Activated naive CD8-positive, alpha-beta T cell treated with anti-CD3 and anti-CD28 coated beads for 36 hours (primary cell): ENCODE data around the gene GDAP1L1. TPM values are rescaled to one million over a fixed set of nuclear protein-coding genes. Genes with fewer than 3 reads are reported as not detected.

Source experiments
- DNase-seq: peaks from one replicate; pipeline ENCODE4 v3.0.0; 2021
- H3K27ac Mint-ChIP-seq: one replicate; pipeline ENCODE4 v1.8.0; 2022; ENCODE audit warnings: mild to moderate bottlenecking, moderate library complexity, mixed read lengths
- H3K27me3 Mint-ChIP-seq: one replicate; pipeline ENCODE4 v1.8.0; 2022; ENCODE audit warnings: mild to moderate bottlenecking, mixed read lengths
- H3K36me3 Mint-ChIP-seq: one replicate; pipeline ENCODE4 v1.8.0; 2021; ENCODE audit warnings: mild to moderate bottlenecking, mixed read lengths
- H3K4me1 Mint-ChIP-seq: one replicate; pipeline ENCODE4 v1.8.0; 2021; ENCODE audit warnings: mixed read lengths
- H3K4me3 Mint-ChIP-seq: one replicate; pipeline ENCODE4 v1.8.0; 2022; ENCODE audit warnings: mild to moderate bottlenecking, moderate library complexity, mixed read lengths
- H3K9me3 Mint-ChIP-seq: one replicate; pipeline ENCODE4 v1.8.0; 2022; ENCODE audit warnings: mixed read lengths
- total RNA-seq, 2 experiments: library from RNA; stranded (reverse); gene quantifications; one replicate each; pipeline ENCODE4 v1.2.3, GENCODE V29; 2021

The GDAP1L1 gene
- total RNA-seq, 2 experiments from 2014 or later = 0.12 TPM; not detected in 1

DNA sequence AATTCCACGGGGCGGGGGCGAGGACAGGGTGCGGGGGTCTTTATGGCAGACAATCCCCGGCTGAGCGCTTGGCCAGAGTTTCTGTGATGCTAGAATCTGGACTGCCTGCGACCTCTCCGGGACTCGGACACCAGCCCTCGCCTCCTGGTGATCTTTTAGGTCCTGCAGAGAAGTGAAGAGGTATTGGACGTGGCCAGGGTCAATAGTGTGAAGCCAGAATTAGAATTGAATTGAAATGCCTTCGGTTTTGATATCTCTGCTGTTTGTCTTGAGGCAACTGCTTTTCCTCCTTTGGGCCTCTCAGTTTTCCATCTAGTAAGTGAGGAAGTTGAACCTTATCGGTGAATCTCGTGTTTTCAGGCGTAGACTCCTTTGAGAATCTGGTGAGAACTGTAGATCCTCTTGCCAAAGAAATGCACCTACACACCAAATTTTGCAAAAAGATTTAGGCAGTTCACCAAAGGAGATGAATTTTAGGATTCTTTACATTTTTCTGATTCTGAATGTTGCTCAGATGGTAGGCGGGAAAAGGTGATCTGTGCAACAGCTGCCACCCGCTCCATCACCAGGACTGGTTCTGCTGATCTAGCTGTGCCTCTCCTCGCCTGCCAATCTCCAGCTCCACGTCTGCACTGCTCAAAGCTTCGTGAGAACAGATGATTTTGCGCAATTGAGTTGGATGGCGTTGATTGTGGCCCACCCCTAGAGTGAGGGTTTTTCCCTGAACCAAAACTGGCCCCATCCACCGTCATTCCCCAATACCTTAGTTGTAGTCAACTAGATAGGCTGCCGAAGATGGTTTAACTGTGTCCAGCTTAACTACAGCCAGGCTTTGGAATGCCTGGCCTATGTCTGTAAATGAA, 35.7 kb upstream of the GDAP1L1 start:
- DNase-seq = peak; percentile 21
- no peaks in the 10 kb centered on the region for H3K9me3 Mint-ChIP-seq
- H3K36me3 Mint-ChIP-seq = peaks cover 3% of the 10 kb centered on the region
- no peaks in the 10 kb centered on the region for H3K27me3 Mint-ChIP-seq
- peaks cover 50% of the 10 kb centered on the region for H3K4me1 Mint-ChIP-seq
- H3K4me3 Mint-ChIP-seq = peak overlapping the region; percentile 95
- H3K27ac Mint-ChIP-seq = peak overlapping the region; percentile 93

DNA sequence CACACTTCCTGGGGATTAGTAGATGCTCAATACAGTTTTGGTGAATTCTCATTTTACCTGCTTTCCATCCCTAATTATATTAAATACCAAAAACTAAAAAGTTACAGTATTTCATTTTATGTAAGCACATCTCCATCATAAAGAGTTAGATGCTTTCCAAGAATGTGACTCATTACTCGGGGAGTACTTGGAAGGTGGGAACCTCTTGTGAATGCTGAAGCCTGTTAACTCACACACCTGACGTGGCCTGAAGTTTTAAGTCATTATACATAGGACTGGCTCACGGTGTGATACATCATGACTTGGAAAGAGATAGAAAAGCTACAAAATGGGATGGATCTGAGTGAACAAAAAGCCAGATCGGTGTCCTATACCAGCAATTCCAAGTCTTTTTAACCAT, 34.3 kb upstream of the GDAP1L1 start:
- Mint-ChIP-seq H3K4me3 (no peak overlapping the region), H3K36me3 (no peaks in the 10 kb centered on the region), H3K4me1 (peaks cover 50% of the 10 kb centered on the region), H3K27me3 (no peaks in the 10 kb centered on the region), H3K9me3 (no peaks in the 10 kb centered on the region), H3K27ac (no peak overlapping the region)
- no peak for DNase-seq

DNA sequence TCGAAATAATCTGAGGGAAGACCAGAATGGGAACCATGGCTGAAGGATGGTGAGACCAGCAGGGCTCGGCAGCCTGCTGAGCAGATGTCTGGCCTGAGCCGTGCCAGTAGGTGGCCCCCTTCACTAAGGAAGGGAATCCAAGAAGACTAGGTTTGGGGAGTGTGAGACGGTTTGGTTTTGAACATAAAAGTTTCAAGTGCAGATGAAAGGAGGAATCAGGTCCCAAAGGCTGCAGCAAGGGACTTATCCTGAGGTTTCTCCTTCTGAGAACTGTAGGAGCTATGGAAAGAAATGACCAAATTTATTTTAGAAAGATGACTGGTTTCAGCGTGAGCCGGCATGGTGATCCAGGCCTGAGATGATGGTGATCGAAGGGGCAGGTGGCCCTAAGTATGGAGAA, 32.0 kb upstream of the GDAP1L1 start:
- H3K4me1 Mint-ChIP-seq = peaks cover 51% of the 10 kb centered on the region
- peak overlapping the region; percentile 2 for H3K27ac Mint-ChIP-seq

DNA sequence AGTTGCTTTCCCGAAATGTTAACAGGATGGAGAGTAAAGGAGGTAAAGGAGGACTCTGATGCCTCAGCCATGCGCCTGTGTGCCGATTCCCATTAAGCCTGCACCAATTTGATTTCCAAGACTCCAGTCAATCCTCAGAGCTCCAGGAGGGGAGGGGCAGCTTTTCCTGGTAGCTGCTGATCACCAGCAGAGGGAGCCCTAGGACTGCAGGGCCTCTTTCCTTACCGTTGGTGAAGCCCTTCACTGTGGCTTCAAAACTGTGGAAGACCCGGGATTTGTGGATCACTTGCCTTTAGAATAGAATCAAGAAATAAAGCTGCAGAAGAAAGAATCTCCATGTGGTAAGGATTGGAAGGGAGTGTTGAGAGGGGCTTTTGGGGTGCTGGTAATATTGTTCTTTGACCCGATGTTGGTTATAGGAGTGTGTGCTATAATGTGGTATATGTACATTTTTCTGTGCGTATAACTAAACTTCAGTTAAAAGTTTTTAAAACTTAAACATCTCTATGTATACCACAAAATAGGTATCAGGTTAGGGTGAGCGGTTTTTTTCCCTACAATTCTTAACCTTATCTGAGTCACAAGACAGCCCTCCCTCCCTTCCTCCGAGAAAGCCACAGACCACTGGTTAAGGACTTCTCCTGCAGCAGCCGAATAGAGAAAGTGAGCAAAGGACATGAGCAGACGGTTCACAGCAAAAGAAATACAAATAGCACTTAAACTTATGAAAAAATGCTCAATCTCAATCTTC, 29.6 kb upstream of the GDAP1L1 start:
- no peaks in the 10 kb centered on the region for H3K9me3 Mint-ChIP-seq
- no peaks in the 10 kb centered on the region for H3K27me3 Mint-ChIP-seq
- H3K27ac Mint-ChIP-seq = peak overlapping the region; percentile 72
- peak overlapping the region; percentile 68 for H3K4me3 Mint-ChIP-seq
- no peaks in the 10 kb centered on the region for H3K36me3 Mint-ChIP-seq
- peaks cover 44% of the 10 kb centered on the region for H3K4me1 Mint-ChIP-seq
- peak; percentile 56 for DNase-seq

More for the DNA sequence above, 32.0 kb upstream of the GDAP1L1 start:
- no peak overlapping the region for H3K4me3 Mint-ChIP-seq
- DNase-seq = peak; percentile 73
- H3K27me3 Mint-ChIP-seq = no peaks in the 10 kb centered on the region
- no peaks in the 10 kb centered on the region for H3K9me3 Mint-ChIP-seq
- H3K36me3 Mint-ChIP-seq = no peaks in the 10 kb centered on the region

DNA sequence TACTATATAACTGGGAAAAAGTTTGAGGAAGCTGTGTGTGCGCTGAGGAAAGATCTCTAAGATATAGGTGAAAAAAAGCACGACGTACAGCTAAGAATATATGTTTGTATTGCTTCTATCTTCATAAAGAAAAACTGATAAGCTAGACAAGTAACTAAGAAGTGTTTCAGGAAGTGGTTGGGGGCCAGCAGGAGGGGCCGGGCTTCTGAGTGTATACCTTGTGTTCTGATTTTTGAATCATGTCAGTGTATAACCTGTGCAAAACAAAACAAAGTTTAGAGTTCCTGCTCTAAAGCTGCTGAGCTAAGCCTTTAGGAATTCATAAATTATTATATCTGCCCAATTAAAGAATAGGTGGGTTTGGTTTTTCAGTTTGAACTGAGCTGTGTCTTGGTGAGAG, 28.7 kb upstream of the GDAP1L1 start:
- Mint-ChIP-seq H3K36me3 (no peaks in the 10 kb centered on the region), H3K27me3 (no peaks in the 10 kb centered on the region), H3K27ac (no peak overlapping the region), H3K4me1 (peaks cover 41% of the 10 kb centered on the region), H3K9me3 (no peaks in the 10 kb centered on the region), H3K4me3 (peak overlapping the region; percentile 37)
- peak; percentile 17 for DNase-seq

DNA sequence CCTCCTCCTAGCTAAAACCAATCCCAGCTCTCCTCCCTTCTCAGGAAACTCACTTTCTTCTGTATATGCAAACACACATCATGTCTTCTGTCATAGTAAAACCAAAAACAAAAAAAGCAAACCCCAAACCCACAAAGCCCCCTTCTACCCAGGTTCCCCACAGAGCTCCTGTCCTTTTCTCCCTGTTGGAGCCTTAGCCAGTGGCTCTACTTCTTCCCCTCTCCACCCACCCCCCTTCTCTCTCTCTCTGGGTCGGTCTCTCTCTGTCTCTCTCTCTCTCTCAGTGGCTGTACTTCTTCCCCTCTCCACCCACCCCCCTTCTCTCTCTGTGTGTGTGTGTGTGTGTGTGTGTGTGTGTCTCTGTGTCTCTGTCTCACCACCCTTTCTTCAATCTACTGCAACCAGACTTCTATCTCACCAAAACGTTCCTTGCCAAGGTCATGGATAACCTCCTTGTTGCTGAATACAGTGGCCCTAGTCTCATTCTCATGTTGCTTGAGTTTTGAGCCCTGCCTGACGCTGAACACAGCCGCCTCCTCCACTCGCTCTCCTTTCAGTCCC, 27.9 kb upstream of the GDAP1L1 start:
- DNase-seq = no peak
- Mint-ChIP-seq H3K4me3 (peak overlapping the region; percentile 23), H3K9me3 (no peaks in the 10 kb centered on the region), H3K27ac (peak overlapping the region; percentile 34), H3K36me3 (no peaks in the 10 kb centered on the region), H3K4me1 (peaks cover 41% of the 10 kb centered on the region), H3K27me3 (no peaks in the 10 kb centered on the region)

DNA sequence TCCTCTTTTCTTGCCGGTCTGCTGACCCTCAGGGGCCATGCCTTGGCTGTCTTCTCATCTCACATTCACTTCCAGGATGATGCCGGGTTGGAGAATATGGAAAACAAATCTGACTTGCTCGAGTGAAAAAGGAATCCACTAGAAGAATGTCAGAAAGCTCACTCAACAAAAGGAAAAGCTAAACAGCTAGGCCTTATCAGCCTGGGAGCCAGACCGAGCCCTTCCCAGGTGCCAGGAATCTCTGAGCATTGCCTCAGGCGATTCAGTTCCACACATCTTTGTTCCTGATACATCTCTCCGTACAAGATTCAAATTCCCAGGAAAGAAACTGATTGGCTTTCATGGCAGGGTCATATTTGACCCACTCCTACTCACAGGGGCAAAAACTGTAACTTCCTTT, 27.3 kb upstream of the GDAP1L1 start:
- Mint-ChIP-seq H3K36me3 (no peaks in the 10 kb centered on the region), H3K4me3 (peak overlapping the region; percentile 23), H3K27ac (peak overlapping the region; percentile 34), H3K27me3 (no peaks in the 10 kb centered on the region), H3K4me1 (peaks cover 41% of the 10 kb centered on the region), H3K9me3 (no peaks in the 10 kb centered on the region)
- no peak for DNase-seq

DNA sequence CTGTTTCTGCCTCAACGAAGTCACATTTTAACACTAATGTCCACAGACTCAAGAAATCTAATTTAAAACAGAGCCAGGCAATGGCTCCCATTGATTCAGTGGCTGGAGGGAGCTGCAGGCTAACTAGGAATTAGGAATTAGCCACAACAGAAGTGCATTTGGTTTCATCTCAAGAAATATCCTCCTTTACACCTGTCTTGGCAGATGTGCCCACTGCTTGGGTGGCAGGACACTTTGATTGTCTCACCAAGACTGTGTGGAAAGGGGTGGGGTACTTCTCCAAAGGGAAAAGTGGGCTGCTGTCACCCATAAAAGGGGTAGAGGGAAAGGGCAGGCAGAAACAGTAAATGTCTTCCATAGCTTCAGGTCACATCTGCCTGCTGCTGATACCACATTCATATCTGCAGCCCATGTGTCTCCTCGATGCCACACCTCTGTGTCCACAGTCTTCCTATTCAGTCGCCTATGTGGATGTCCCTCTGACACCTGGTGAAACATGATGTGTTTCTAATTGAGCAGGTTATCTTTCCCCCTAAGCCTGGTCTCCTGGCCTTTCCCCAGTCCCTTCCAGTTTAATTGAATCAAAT, 25.6 kb upstream of the GDAP1L1 start:
- Mint-ChIP-seq H3K4me3 (no peak overlapping the region), H3K27ac (peak overlapping the region; percentile 9), H3K9me3 (no peaks in the 10 kb centered on the region), H3K4me1 (peaks cover 36% of the 10 kb centered on the region), H3K36me3 (no peaks in the 10 kb centered on the region), H3K27me3 (no peaks in the 10 kb centered on the region)
- no peak for DNase-seq

DNA sequence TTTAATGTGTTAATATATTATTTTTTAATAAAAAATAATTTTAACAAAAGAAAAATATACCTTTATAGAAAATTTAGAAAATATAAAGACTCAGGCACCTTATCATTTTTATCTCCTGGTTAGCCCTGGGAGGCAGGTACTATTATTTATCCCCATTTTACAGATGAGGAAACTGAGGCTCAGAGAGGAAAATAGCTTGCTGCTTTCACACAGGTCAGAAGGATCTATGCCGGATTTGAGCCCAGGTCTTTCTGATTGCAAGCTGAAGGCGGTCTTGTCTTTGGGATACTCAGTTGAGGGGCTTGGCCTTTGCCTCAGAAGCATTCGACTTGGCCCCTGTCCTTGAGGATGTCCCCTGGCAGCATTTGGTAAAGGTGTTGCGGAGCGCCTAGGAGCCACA, 25.1 kb upstream of the GDAP1L1 start:
- Mint-ChIP-seq H3K27me3 (no peaks in the 10 kb centered on the region), H3K4me3 (no peak overlapping the region), H3K9me3 (no peaks in the 10 kb centered on the region), H3K4me1 (peaks cover 35% of the 10 kb centered on the region), H3K27ac (no peak overlapping the region), H3K36me3 (no peaks in the 10 kb centered on the region)
- no peak for DNase-seq

DNA sequence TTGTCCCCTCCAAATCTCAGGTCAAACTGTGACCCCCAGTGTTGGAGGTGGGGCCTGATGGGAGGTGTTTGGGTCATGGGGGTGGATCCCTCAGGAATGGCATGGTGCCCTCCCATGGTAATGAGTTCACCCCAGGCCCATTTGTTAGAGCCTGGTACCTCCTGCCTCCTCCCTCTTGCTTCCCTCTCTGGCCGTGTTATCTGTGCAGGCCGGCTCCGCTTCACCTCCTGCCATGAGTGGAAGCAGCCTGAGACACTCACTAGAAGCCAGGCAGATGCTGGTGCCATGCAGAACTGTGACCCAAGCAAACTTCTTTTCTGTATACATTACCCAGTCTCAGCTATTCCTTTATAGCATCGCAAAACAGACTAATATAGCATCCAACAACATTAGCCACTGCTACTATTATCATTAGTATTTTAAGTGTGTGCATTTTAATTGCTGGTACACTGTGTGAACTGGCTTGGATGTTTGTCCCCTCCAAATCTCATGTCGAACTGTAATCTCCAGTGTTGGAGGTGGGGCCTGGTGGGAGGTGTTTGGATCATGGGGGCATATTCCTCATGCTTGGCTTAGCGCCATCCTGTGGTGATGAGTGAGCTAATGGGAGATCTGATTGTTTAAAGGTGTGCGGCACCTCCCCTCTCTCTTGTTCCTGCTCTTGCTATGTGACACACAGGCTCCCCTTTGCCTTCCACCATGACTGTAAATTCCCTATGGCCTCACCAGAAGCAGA, 24.3 kb upstream of the GDAP1L1 start:
- H3K36me3 Mint-ChIP-seq = no peaks in the 10 kb centered on the region
- H3K9me3 Mint-ChIP-seq = no peaks in the 10 kb centered on the region
- peaks cover 28% of the 10 kb centered on the region for H3K4me1 Mint-ChIP-seq
- DNase-seq = no peak
- H3K4me3 Mint-ChIP-seq = no peak overlapping the region
- no peak overlapping the region for H3K27ac Mint-ChIP-seq
- H3K27me3 Mint-ChIP-seq = no peaks in the 10 kb centered on the region

DNA sequence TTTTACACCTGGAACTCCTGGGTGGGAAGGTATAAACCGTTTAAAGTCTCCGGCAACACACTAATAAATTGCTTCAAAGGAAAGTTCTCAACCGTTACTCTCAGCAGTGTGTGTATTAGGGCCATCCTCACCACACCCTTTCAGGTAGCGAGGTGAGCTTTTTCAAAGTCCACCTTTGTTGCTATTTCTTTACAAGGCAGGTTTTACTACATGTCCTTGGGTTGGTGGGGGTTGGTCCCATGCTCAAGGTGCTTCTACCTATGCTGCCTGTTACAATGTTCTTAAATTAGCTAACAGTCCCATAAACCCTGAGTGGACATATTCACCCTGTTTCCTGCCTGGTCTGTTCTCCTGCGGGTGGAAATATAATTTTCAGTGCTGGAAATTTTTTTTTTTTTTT, 23.4 kb upstream of the GDAP1L1 start:
- no peak for DNase-seq
- Mint-ChIP-seq H3K27ac (no peak overlapping the region), H3K4me1 (peaks cover 19% of the 10 kb centered on the region), H3K36me3 (no peaks in the 10 kb centered on the region), H3K9me3 (no peaks in the 10 kb centered on the region), H3K4me3 (no peak overlapping the region), H3K27me3 (no peaks in the 10 kb centered on the region)

DNA sequence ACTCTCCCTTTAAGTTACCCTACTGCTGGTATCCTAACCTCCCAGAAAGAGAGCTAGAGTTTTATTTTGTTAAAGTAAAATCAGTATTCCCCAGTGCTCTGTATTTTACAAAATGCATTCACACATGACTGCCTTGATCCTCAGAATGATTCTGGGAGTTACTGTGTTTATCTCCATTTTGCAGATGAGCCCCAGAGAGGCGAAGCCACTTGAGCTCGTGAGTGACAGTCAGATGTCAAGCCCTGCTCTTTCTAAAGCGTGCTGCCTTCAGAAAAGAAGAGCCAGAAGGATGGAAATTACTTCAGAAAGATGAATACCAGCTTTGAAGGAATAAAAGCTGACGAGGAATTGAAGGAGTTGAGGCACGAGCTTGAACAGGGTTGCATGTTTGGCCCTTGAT, 22.5 kb upstream of the GDAP1L1 start:
- Mint-ChIP-seq H3K4me1 (peaks cover 10% of the 10 kb centered on the region), H3K36me3 (no peaks in the 10 kb centered on the region), H3K27me3 (no peaks in the 10 kb centered on the region), H3K27ac (no peak overlapping the region), H3K4me3 (no peak overlapping the region), H3K9me3 (no peaks in the 10 kb centered on the region)
- no peak for DNase-seq

DNA sequence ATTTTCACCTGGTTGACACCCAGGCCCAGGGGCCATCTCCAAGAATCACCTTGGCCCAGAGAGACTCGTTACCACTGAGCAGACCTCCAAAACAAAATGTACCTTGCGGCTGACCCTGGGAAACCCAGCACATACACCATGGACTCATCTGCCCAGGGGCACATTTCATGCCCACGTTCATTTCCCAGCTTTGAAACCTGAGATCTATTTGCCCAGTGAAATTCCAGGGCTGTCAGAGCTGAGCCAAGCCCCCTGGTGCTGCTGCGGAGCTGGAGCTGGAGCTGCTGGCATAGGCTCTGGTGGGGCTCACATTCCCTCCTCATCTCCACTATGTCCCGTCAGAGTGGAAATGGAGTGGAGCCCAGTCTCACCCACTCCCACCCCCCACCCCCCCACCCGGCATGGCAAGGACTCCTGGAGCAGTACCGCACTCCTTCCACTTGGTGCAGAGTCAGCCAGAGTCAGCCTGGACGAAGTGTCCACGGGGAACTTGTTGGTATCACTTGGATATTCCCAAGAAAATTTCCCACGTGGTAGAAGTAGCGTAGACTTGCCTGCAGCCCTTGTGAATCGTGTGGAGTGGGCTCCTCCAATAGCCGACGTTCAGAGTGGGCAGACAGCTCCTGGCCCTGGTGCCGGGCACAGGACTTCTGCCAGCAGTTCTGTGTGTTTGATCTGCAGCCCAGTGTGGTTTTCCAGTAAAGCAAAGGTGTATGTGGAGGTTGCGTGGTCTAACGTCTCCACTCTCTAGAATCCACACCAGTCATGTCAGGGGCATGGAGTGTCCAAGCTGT, 18.4 kb upstream of the GDAP1L1 start:
- Mint-ChIP-seq H3K27ac (no peak overlapping the region), H3K9me3 (no peaks in the 10 kb centered on the region), H3K27me3 (no peaks in the 10 kb centered on the region), H3K4me3 (no peak overlapping the region), H3K4me1 (peaks cover 8% of the 10 kb centered on the region), H3K36me3 (no peaks in the 10 kb centered on the region)
- no peak for DNase-seq

DNA sequence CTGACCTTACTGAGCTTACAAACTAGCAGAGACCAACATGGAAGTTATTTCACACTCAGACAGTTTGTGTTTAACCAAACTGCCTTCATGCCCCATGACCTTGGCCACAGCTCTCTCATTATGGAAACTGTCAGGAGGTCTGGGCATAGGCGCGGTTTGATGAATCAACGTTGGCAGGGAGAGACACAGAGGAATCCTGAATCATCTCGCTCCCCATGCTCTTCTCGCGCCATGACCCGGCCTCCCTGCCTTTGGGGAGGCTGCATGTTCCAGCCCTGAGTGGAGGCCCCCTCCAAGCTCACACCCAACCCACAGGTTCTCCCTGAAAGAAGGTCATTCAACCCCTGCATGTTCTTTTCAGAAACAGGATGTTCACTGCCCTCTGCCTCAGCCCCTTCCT, 15.9 kb upstream of the GDAP1L1 start:
- Mint-ChIP-seq H3K36me3 (no peaks in the 10 kb centered on the region), H3K4me3 (no peak overlapping the region), H3K27me3 (no peaks in the 10 kb centered on the region), H3K9me3 (no peaks in the 10 kb centered on the region), H3K4me1 (peaks cover 8% of the 10 kb centered on the region), H3K27ac (no peak overlapping the region)
- DNase-seq = no peak
